ENCODE measurements around the gene GNG5.

GNG5 gene

DNA sequence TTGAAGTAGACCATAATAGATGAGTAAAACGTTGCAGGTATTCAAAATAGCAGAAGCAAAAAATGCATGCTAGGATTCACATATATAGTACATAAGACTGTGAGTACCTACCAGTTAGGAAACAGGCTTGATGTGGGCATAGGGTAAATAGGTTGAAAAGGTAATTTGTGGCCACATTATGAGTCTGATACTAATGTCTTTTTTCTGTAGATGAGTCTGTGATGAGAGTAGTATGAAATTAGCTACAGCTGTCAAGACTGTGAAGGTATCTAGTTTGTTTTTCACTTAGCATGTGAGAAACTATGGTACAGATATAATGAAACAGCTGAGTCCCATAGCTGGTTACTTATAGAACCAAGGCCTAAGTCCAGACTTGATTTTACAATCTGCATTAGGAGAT is 12.6 kb downstream of the GNG5 start:
- H3K36me3 ChIP-seq (ENCODE audit: control insufficient read depth in 1 of 2, insufficient read depth in 2 of 2, low read depth in 1 of 2, low read length in 2 of 2) = peaks cover 9 to 95% of the 10 kb centered on the region in 2 experiments
- H2BK120ac ChIP-seq (ENCODE audit: low read depth, low read length) = no peak overlapping the region
- H2AK5ac ChIP-seq (ENCODE audit: low read length, severe bottlenecking) = no peak overlapping the region
- no peak overlapping the region for H3K14ac ChIP-seq (ENCODE audit: low read length in 2 of 2)
- H3K4me2 ChIP-seq (ENCODE audit: low read length, poor library complexity, severe bottlenecking) = no peak overlapping the region
- H3K9me3 ChIP-seq (ENCODE audit: control insufficient read depth, low read length) = no peaks in the 10 kb centered on the region
- H4K8ac ChIP-seq (ENCODE audit: low read length) = no peak overlapping the region
- H3K4me3 ChIP-seq (ENCODE audit: insufficient read depth in 1 of 2, low read depth in 1 of 2, low read length in 2 of 2) = no peak overlapping the region
- H3K27ac ChIP-seq (ENCODE audit: low read length, poor library complexity, severe bottlenecking) = no peak overlapping the region
- H2BK5ac ChIP-seq (ENCODE audit: low read depth, low read length, poor library complexity, severe bottlenecking) = no peak overlapping the region
- no peak overlapping the region for H3K18ac ChIP-seq (ENCODE audit: low read depth in 1 of 2, low read length in 2 of 2)
- H3K4me1 ChIP-seq (ENCODE audit: control insufficient read depth, insufficient read depth, low read depth, low read length) = no peaks in the 10 kb centered on the region
- no peak overlapping the region for H2AFZ ChIP-seq (ENCODE audit: low read depth, low read length)
- H2BK12ac ChIP-seq (ENCODE audit: low read length in 2 of 2) = no peak overlapping the region
- no peak overlapping the region for H3K9ac ChIP-seq (ENCODE audit: low read length)
- 100% methylated on average over 1 of the region's 1 CpG for WGBS
- no peak overlapping the region for H2BK15ac ChIP-seq (ENCODE audit: low read depth, poor library complexity, severe bottlenecking)
- no peak for DNase-seq
- no peaks in the 10 kb centered on the region for H3K27me3 ChIP-seq (ENCODE audit: control insufficient read depth in 1 of 2, insufficient read depth in 1 of 2, low read length in 2 of 2)
- peaks cover 3% of the 10 kb centered on the region for H3K79me1 ChIP-seq (replicated peaks; ENCODE audit: low read length, poor library complexity, severe bottlenecking)
- no peak overlapping the region for H3K4ac ChIP-seq (ENCODE audit: low read depth in 1 of 2, low read length in 2 of 2)
- H4K91ac ChIP-seq (ENCODE audit: low read length) = no peak overlapping the region
- no peak overlapping the region for H3K23ac ChIP-seq (ENCODE audit: low read length in 2 of 2)

GRCh38 chr1:84492726-84493125 is 13.7 kb downstream of the GNG5 start:
- Histone ChIP-seq H2AK5ac (ENCODE audit: low read length, severe bottlenecking) (no peak overlapping the region), H3K36me3 (ENCODE audit: control insufficient read depth in 1 of 2, insufficient read depth in 2 of 2, low read depth in 1 of 2, low read length in 2 of 2) (peaks cover 9 to 84% of the 10 kb centered on the region in 2 experiments), H2AFZ (ENCODE audit: low read depth, low read length) (no peak overlapping the region), H3K4ac (ENCODE audit: low read depth in 1 of 2, low read length in 2 of 2) (no peak overlapping the region), H2BK5ac (ENCODE audit: low read depth, low read length, poor library complexity, severe bottlenecking) (no peak overlapping the region), H3K18ac (ENCODE audit: low read depth in 1 of 2, low read length in 2 of 2) (no peak overlapping the region), H3K79me1 (replicated peaks; ENCODE audit: low read length, poor library complexity, severe bottlenecking) (peaks cover 2% of the 10 kb centered on the region), H4K91ac (ENCODE audit: low read length) (no peak overlapping the region), H2BK12ac (ENCODE audit: low read length in 2 of 2) (no peak overlapping the region), H2BK15ac (ENCODE audit: low read depth, poor library complexity, severe bottlenecking) (no peak overlapping the region), H2BK120ac (ENCODE audit: low read depth, low read length) (no peak overlapping the region), H4K8ac (ENCODE audit: low read length) (no peak overlapping the region), H3K27ac (ENCODE audit: low read length, poor library complexity, severe bottlenecking) (no peak overlapping the region), H3K9ac (ENCODE audit: low read length) (no peak overlapping the region), H3K4me1 (ENCODE audit: control insufficient read depth, insufficient read depth, low read depth, low read length) (no peaks in the 10 kb centered on the region), H3K23ac (ENCODE audit: low read length in 2 of 2) (no peak overlapping the region), H3K4me3 (ENCODE audit: insufficient read depth in 1 of 2, low read depth in 1 of 2, low read length in 2 of 2) (no peak overlapping the region), H3K27me3 (ENCODE audit: control insufficient read depth in 1 of 2, insufficient read depth in 1 of 2, low read length in 2 of 2) (no peaks in the 10 kb centered on the region), H3K14ac (ENCODE audit: low read length in 2 of 2) (no peak overlapping the region), H3K9me3 (ENCODE audit: control insufficient read depth, low read length) (no peaks in the 10 kb centered on the region), H3K4me2 (ENCODE audit: low read length, poor library complexity, severe bottlenecking) (no peak overlapping the region)
- peak; percentile 37 for DNase-seq
- 56% methylated on average over 1 of the region's 1 CpG for WGBS

DNA sequence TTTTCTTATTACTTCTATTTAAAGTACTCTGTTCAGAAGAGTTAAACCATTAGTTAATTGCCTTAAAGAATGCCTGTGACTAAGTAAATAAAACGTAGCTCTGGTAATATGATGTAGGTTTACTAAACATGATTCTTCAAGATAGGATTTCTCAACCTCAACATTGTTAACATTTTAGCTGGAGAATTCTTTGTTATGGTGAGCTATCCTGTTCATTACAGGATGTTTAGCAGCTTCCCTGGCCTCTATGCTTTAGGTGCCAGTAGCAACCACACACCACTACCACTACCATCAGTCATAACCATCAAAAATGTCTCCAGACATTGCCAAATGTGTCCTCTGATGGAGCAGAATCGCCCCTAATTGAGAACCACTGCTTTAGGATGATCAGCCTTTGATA is 16.6 kb downstream of the GNG5 start:
- Histone ChIP-seq H3K27ac (ENCODE audit: low read length, poor library complexity, severe bottlenecking) (no peak overlapping the region), H3K4ac (ENCODE audit: low read depth in 1 of 2, low read length in 2 of 2) (no peak overlapping the region), H3K9me3 (ENCODE audit: control insufficient read depth, low read length) (no peaks in the 10 kb centered on the region), H2AFZ (ENCODE audit: low read depth, low read length) (no peak overlapping the region), H3K36me3 (ENCODE audit: control insufficient read depth in 1 of 2, insufficient read depth in 2 of 2, low read depth in 1 of 2, low read length in 2 of 2) (peaks cover 7 to 69% of the 10 kb centered on the region in 2 experiments), H2BK15ac (ENCODE audit: low read depth, poor library complexity, severe bottlenecking) (no peak overlapping the region), H3K14ac (ENCODE audit: low read length in 2 of 2) (no peak overlapping the region), H4K8ac (ENCODE audit: low read length) (no peak overlapping the region), H3K4me1 (ENCODE audit: control insufficient read depth, insufficient read depth, low read depth, low read length) (no peaks in the 10 kb centered on the region), H3K18ac (ENCODE audit: low read depth in 1 of 2, low read length in 2 of 2) (no peak overlapping the region), H3K4me3 (ENCODE audit: insufficient read depth in 1 of 2, low read depth in 1 of 2, low read length in 2 of 2) (no peak overlapping the region), H2BK120ac (ENCODE audit: low read depth, low read length) (no peak overlapping the region), H3K4me2 (ENCODE audit: low read length, poor library complexity, severe bottlenecking) (no peak overlapping the region), H3K23ac (ENCODE audit: low read length in 2 of 2) (no peak overlapping the region), H2AK5ac (ENCODE audit: low read length, severe bottlenecking) (no peak overlapping the region), H2BK12ac (ENCODE audit: low read length in 2 of 2) (no peak overlapping the region), H3K27me3 (ENCODE audit: control insufficient read depth in 1 of 2, insufficient read depth in 1 of 2, low read length in 2 of 2) (no peaks in the 10 kb centered on the region), H4K91ac (ENCODE audit: low read length) (no peak overlapping the region), H3K79me1 (replicated peaks; ENCODE audit: low read length, poor library complexity, severe bottlenecking) (peaks cover 7% of the 10 kb centered on the region), H2BK5ac (ENCODE audit: low read depth, low read length, poor library complexity, severe bottlenecking) (no peak overlapping the region), H3K9ac (ENCODE audit: low read length) (no peak overlapping the region)
- DNase-seq = no peak
- 100% methylated on average over 1 of the region's 2 CpGs for WGBS

GRCh38 chr1:84488107-84488506 is 18.3 kb downstream of the GNG5 start:
- Histone ChIP-seq H3K4me1 (ENCODE audit: control insufficient read depth, insufficient read depth, low read depth, low read length) (no peaks in the 10 kb centered on the region), H3K4me2 (ENCODE audit: low read length, poor library complexity, severe bottlenecking) (no peak overlapping the region), H2BK15ac (ENCODE audit: low read depth, poor library complexity, severe bottlenecking) (no peak overlapping the region), H3K18ac (ENCODE audit: low read depth in 1 of 2, low read length in 2 of 2) (no peak overlapping the region), H2BK5ac (ENCODE audit: low read depth, low read length, poor library complexity, severe bottlenecking) (no peak overlapping the region), H2AK5ac (ENCODE audit: low read length, severe bottlenecking) (no peak overlapping the region), H2AFZ (ENCODE audit: low read depth, low read length) (no peak overlapping the region), H2BK12ac (ENCODE audit: low read length in 2 of 2) (no peak overlapping the region), H3K27me3 (ENCODE audit: control insufficient read depth in 1 of 2, insufficient read depth in 1 of 2, low read length in 2 of 2) (no peaks in the 10 kb centered on the region), H4K8ac (ENCODE audit: low read length) (no peak overlapping the region), H3K23ac (ENCODE audit: low read length in 2 of 2) (no peak overlapping the region), H3K4ac (ENCODE audit: low read depth in 1 of 2, low read length in 2 of 2) (no peak overlapping the region), H3K9me3 (ENCODE audit: control insufficient read depth, low read length) (no peaks in the 10 kb centered on the region), H2BK120ac (ENCODE audit: low read depth, low read length) (no peak overlapping the region), H3K14ac (ENCODE audit: low read length in 2 of 2) (no peak overlapping the region), H3K9ac (ENCODE audit: low read length) (no peak overlapping the region), H3K4me3 (ENCODE audit: insufficient read depth in 1 of 2, low read depth in 1 of 2, low read length in 2 of 2) (no peak overlapping the region), H3K36me3 (ENCODE audit: control insufficient read depth in 1 of 2, insufficient read depth in 2 of 2, low read depth in 1 of 2, low read length in 2 of 2) (peaks cover 10 to 68% of the 10 kb centered on the region in 2 experiments), H3K27ac (ENCODE audit: low read length, poor library complexity, severe bottlenecking) (no peak overlapping the region), H3K79me1 (replicated peaks; ENCODE audit: low read length, poor library complexity, severe bottlenecking) (peaks cover 5% of the 10 kb centered on the region), H4K91ac (ENCODE audit: low read length) (no peak overlapping the region)
- no peak for DNase-seq
- 100% methylated on average over 2 of the region's 3 CpGs for WGBS

Data from mesenchymal stem cell (in vitro differentiated cells and primary cell).